GM12878 (cell line): ENCODE results near the gene LAMA5. TPM values are rescaled to one million over a fixed set of nuclear protein-coding genes. Genes with fewer than 3 reads are reported as not detected.

Source experiments
- ATAC-seq: fragments of 200-7000 bp; cut with Tn5 transposase; 3 replicates; pipeline ENCODE4 v1.9.1; 2020; ENCODE audit warnings: mild to moderate bottlenecking, moderate library complexity
- BruUV-seq: library from RNA; stranded (reverse); fragments of 400-500 nt; replicated peaks from 2 replicates; lab custom pipeline; 2021; lab: Mats Ljungman, UMichigan
- CTCF ChIA-PET: fragments of 300-600 bp; sonication (Branson Sonifier 250); formaldehyde crosslinking; extraction: SDS; loops from one replicate; lab custom pipeline; 2021; ENCODE audit warnings: inconsistent platforms; lab: Yijun Ruan, JAX
- POLR2A ChIA-PET: fragments of 350-600 bp; formaldehyde crosslinking; extraction: SDS; loops from one replicate; lab custom pipeline; 2021; ENCODE audit warnings: inconsistent platforms; lab: Charles Lee
- RAD21 ChIA-PET: fragments of 300-600 bp; sonication (Branson Sonifier 250); formaldehyde crosslinking; loops from one replicate; lab custom pipeline; 2023; ENCODE audit warnings: antibody characterized with exemption; ENCODE audit not compliant: unreplicated experiment; lab: Charles Lee
- SMC1A ChIA-PET: fragments of 300-600 bp; sonication (Branson Sonifier 250); formaldehyde crosslinking; loops from one replicate; lab custom pipeline; 2023; ENCODE audit not compliant: unreplicated experiment, uncharacterized antibody; lab: Charles Lee
- DNase-seq: peaks from one replicate; pipeline ENCODE4 v3.0.0-alpha.2; 2011; ENCODE audit warnings: low read depth, low spot score
- FAIRE-seq: peaks from 3 replicates; lab custom pipeline; 2011; peaks lifted over from hg19 to GRCh38; lab: Jason Lieb, UNC
- H2AFZ ChIP-seq: 2 replicates; pipeline ENCODE4 v1.6.0; 2011; ENCODE audit warnings: low read depth, low read length, control low read depth; ENCODE audit not compliant: control insufficient read depth
- H3K27ac ChIP-seq: 2 replicates; pipeline ENCODE4 v1.5.1; 2011; ENCODE audit warnings: control low read depth; ENCODE audit not compliant: control insufficient read depth, insufficient read depth
- H3K27me3 ChIP-seq, 2 experiments: replicated peaks in 1 of 2; 2 replicates each; pipeline versions ENCODE4 v1.6.0 to v1.6.1; 2011; ENCODE audit warnings: low read length in 1 of 2; ENCODE audit not compliant: control insufficient read depth in 2 of 2, insufficient read depth in 2 of 2
- H3K36me3 ChIP-seq, 2 experiments: 2 replicates each; pipeline ENCODE4 v1.5.1; 2011; ENCODE audit warnings: low read length in 1 of 2; ENCODE audit not compliant: control insufficient read depth in 2 of 2, insufficient read depth in 2 of 2
- H3K4me1 ChIP-seq: 2 replicates; pipeline ENCODE4 v1.6.1; 2011; ENCODE audit warnings: mild to moderate bottlenecking, low read length, moderate library complexity, mixed read lengths; ENCODE audit not compliant: control insufficient read depth, insufficient read depth
- H3K4me2 ChIP-seq: 2 replicates; pipeline ENCODE4 v1.6.0; 2011; ENCODE audit warnings: control low read depth; ENCODE audit not compliant: control insufficient read depth, insufficient read depth
- H3K4me3 ChIP-seq: fragments of 200-600 bp; sonication (generic); 2 replicates; pipeline ENCODE4 v1.5.1; 2016
- H3K79me2 ChIP-seq: 2 replicates; pipeline ENCODE4 v1.6.0; 2011; ENCODE audit warnings: low read length; ENCODE audit not compliant: control insufficient read depth, insufficient read depth
- H3K9ac ChIP-seq: 2 replicates; pipeline ENCODE4 v1.8.0; 2011; ENCODE audit warnings: low read length, control low read depth, mixed read lengths; ENCODE audit not compliant: control insufficient read depth, insufficient read depth
- H3K9me3 ChIP-seq: replicated peaks from 3 replicates; pipeline ENCODE4 v1.5.1; 2011; ENCODE audit warnings: mild to moderate bottlenecking, low read length; ENCODE audit not compliant: control insufficient read depth, insufficient read depth
- H4K20me1 ChIP-seq: 2 replicates; pipeline ENCODE4 v1.6.0; 2011; ENCODE audit not compliant: control insufficient read depth, insufficient read depth
- IKZF2 ChIP-seq, 2 experiments: fragments of 450-650 bp; IDR thresholded peaks; 2 replicates each; pipeline ENCODE4 v1.6.1; 2017; ENCODE audit warnings: mild to moderate bottlenecking in 2 of 2, moderate library complexity in 2 of 2
- NR2C1 ChIP-seq: fragments of 450-650 bp; IDR thresholded peaks from 2 replicates; pipeline ENCODE4 v1.6.1; 2017; ENCODE audit warnings: antibody characterized with exemption, mild to moderate bottlenecking, moderate library complexity
- SREBF1 ChIP-seq: IDR thresholded peaks from 2 replicates; pipeline ENCODE4 v1.6.1; 2012; ENCODE audit warnings: mild to moderate bottlenecking, low read length
- TCF12 ChIP-seq: IDR thresholded peaks from 2 replicates; pipeline ENCODE4 v1.6.1; 2011; ENCODE audit warnings: low read depth, mild to moderate bottlenecking, low read length
- ZBED1 ChIP-seq: IDR thresholded peaks from 2 replicates; pipeline ENCODE4 v1.6.1; 2016; ENCODE audit warnings: borderline replicate concordance
- ZNF217 ChIP-seq: fragments of 450-650 bp; IDR thresholded peaks from 2 replicates; pipeline ENCODE4 v1.6.1; 2017; ENCODE audit warnings: antibody characterized with exemption, mild to moderate bottlenecking
- ZZZ3 ChIP-seq: IDR thresholded peaks from 2 replicates; pipeline ENCODE4 v1.6.1; 2011; ENCODE audit warnings: low read depth; ENCODE audit not compliant: control insufficient read depth, insufficient read length
- WGBS: methylation state at CpG from one replicate; pipeline ENCODE4 v1.1.6; 2016; ENCODE audit warnings: low lambda C conversion rate; ENCODE audit not compliant: insufficient replicate concordance, insufficient coverage; ENCODE audit errors: missing lambda C conversion rate; 5-methylcytosine and 5-hydroxymethylcytosine counted together
- in situ Hi-C: fragments of 300-500 bp; cut with MboI; formaldehyde crosslinking; loops from 9 replicates; pipeline ENCODE4 v1.14.3; 2018; ENCODE audit warnings: mixed read lengths
- intact Hi-C: fragments of 100-400 bp; cut with micrococcal nuclease; formaldehyde crosslinking; loops from one replicate; pipeline ENCODE4 v1.14.2; 2022; ENCODE audit not compliant: unreplicated experiment
- polyA plus RNA-seq, 11 experiments: library from polyadenylated mRNA; depleted of rRNA in 4 of 11; unstranded in 6 of 11; stranded (reverse) in 5 of 11; fragments of >200 nt; fragmentation: Nextera tagmentation in 4 of 11; fragmentation: Illumina TruSeq in 1 of 11; extraction: Ambion mirVana in 4 of 11; extraction: Trizol in 1 of 11; gene quantifications; 1 replicate in 1 of 11; 2 replicates in 10 of 11; pipeline versions ENCODE4 v1.2.1 to v1.2.3, GENCODE V29; 2011 to 2016; ENCODE audit warnings: inconsistent platforms in 2 of 11, missing spikeins in 2 of 11, low read depth in 1 of 11
- total RNA-seq, 4 experiments: library from RNA; depleted of rRNA in 3 of 4; stranded (reverse); fragments of >200 nt in 3 of 4; fragmentation: Illumina TruSeq in 1 of 4; extraction: Trizol in 1 of 4; gene quantifications; 2 replicates each; pipeline versions ENCODE4 v1.2.1 to v1.2.3, GENCODE V29; 2013 to 2021
- TF ChIP-seq, protein P1 (sequence below): fragments of 450-650 bp; conservative IDR thresholded peaks from 2 replicates; pipeline ENCODE4 v1.6.1; 2017; ENCODE audit warnings: mild to moderate bottlenecking, moderate library complexity
- TF ChIP-seq, protein P2 (sequence below): IDR thresholded peaks from 2 replicates; pipeline ENCODE4 v1.6.1; 2012; ENCODE audit warnings: low read depth, low read length, improper control_type of control experiment

Gene LAMA5
- total and polyA plus RNA-seq, 10 of the 15 experiments (the other 5 are each of a cell fraction or from before 2014, with no cell fraction given), result 0.09 to 3.1 (median 1.6) TPM; not detected in 3

DNA sequence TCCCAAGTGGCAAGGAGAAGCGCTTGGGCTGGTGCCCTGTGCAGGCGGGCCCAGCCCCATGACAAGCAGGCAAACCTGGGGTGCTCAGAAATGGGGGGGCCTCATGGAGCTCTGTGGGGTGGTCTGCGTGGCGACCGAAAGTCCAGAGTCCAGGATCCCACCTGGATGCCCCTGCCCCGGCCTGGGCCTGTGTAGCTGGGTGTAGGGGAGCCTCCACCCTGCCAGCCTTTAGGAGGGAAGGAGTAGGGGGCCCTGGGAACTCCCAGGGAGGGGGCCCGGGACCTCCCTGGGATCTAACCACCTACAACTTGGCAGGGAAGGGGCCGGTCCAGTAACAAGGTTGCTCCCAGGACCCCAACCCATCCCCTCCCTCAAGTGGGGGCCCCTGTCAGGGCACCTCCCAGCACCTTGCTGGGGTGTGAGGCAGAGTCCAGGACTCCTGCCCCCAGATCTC lies 4.5 kb upstream of the LAMA5 start (continued):
- no peak for TF ChIP-seq SREBF1
- no peak for TF ChIP-seq NR2C1
- no peak for TF ChIP-seq ZNF217
- TF ChIP-seq, protein P1, sequence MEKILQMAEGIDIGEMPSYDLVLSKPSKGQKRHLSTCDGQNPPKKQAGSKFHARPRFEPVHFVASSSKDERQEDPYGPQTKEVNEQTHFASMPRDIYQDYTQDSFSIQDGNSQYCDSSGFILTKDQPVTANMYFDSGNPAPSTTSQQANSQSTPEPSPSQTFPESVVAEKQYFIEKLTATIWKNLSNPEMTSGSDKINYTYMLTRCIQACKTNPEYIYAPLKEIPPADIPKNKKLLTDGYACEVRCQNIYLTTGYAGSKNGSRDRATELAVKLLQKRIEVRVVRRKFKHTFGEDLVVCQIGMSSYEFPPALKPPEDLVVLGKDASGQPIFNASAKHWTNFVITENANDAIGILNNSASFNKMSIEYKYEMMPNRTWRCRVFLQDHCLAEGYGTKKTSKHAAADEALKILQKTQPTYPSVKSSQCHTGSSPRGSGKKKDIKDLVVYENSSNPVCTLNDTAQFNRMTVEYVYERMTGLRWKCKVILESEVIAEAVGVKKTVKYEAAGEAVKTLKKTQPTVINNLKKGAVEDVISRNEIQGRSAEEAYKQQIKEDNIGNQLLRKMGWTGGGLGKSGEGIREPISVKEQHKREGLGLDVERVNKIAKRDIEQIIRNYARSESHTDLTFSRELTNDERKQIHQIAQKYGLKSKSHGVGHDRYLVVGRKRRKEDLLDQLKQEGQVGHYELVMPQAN, result no peak
- TF ChIP-seq IKZF2 (IDR thresholded peaks at IDR 0.05), result no peak
- TF ChIP-seq, protein P2, sequence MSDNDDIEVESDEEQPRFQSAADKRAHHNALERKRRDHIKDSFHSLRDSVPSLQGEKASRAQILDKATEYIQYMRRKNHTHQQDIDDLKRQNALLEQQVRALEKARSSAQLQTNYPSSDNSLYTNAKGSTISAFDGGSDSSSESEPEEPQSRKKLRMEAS, result no peak
- TF ChIP-seq, all 136 proteins: peak for 0

DNA sequence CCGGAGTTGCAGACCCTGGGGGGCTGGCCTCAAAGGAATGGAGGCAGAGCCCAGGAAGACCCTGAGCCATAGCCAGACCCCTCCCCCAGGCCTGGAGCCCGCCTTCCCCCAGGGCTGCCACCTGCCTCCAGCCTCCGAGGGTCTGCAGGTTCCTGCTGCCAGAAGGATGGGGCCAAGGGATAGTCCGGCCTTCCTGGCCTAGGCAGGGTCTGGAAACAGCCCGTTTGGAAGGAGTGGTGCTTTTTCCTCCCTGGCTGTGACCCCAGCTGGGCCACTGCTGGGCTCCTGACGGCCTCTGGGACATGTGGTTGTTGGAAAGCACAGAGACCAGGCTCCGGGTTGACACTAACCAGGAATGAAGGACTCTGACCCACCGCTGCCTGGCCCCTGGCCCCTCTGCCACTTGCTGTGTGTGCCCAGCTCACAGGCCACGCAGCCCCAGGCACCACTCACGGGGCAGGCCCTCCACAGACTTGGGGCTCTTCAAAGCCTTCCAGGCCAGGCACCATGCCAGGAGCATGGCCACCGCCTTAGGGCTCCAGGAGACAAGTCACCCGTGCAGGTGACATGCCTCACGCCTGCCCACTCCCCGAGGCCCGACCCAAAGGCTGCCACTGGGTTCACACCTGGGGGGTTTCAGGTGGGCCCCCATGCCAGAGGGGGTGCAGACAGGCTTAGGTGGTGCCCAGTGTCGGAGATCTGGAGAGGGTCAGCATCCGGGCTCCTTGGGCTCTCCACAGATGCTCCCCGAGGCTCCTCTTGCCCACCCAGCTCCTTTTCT lies 3.9 kb upstream of the LAMA5 start:
- SMC1A ChIA-PET, result no interaction called here
- DNase-seq (no peak), ATAC-seq (no peak), FAIRE-seq (no peak)
- CTCF ChIA-PET, result no interaction called here
- H3K27ac ChIP-seq, result no peak overlapping the region
- no peaks in the 10 kb centered on the region for H3K36me3 ChIP-seq
- H3K9ac ChIP-seq, result no peak overlapping the region
- POLR2A ChIA-PET, result no interaction called here
- WGBS, result 26% methylated on average over 18 of the region's 18 CpGs
- no peaks in the 10 kb centered on the region for H4K20me1 ChIP-seq
- no peaks in the 10 kb centered on the region for H3K79me2 ChIP-seq
- RAD21 ChIA-PET, result no interaction called here
- peaks cover 4 to 15% of the 10 kb centered on the region in 2 experiments for H3K27me3 ChIP-seq
- in situ Hi-C loops, result no loop called here
- TF ChIP-seq ZBED1 (no peak), ZZZ3 (no peak), TCF12 (no peak)
- no peak overlapping the region for H2AFZ ChIP-seq
- intact Hi-C loops, result no loop called here
- H3K9me3 ChIP-seq, result no peaks in the 10 kb centered on the region
- H3K4me3 ChIP-seq, result no peak overlapping the region
- H3K4me2 ChIP-seq, result no peak overlapping the region
- no TSS peak for BruUV-seq
- H3K4me1 ChIP-seq, result peaks cover 5% of the 10 kb centered on the region
